IMR-90 (cell line): ENCODE results near the gene FAM83E. TPM values are rescaled to one million over a fixed set of nuclear protein-coding genes. Genes with fewer than 3 reads are reported as not detected.
"Not testable (repeated sequence)": the region's sequence is repeated elsewhere in the genome, so short reads cannot be mapped to it uniquely, and the experiment has no call there.

Experiments
- ATAC-seq: fragments of 200-7000 bp; cut with Tn5 transposase; 2 replicates; pipeline ENCODE4 v1.9.1; 2020; ENCODE audit warnings: low read depth, mild to moderate bottlenecking, moderate library complexity
- BruUV-seq: library from RNA; stranded (reverse); fragments of 400-500 nt; replicated peaks from 2 replicates; lab custom pipeline; 2021; lab: Mats Ljungman, UMichigan
- CTCF ChIA-PET: fragments of 300-600 bp; formaldehyde crosslinking; extraction: SDS; loops from one replicate; lab custom pipeline; 2021; ENCODE audit warnings: antibody characterized with exemption; lab: Yijun Ruan, JAX
- POLR2A ChIA-PET: fragments of 300-600 bp; sonication (Branson Sonifier 250); formaldehyde crosslinking; loops from one replicate; lab custom pipeline; 2022; ENCODE audit warnings: antibody characterized with exemption; ENCODE audit not compliant: unreplicated experiment; lab: Charles Lee
- DNase-seq: peaks from one replicate; pipeline ENCODE4 v3.0.0; 2013
- H2AFZ ChIP-seq: replicated peaks from 2 replicates; pipeline ENCODE3; 2013; ENCODE audit warnings: low read length, mild to moderate bottlenecking; ENCODE audit not compliant: poor library complexity
- H2AK5ac ChIP-seq: 2 replicates; pipeline ENCODE4 v1.6.1; 2013; ENCODE audit warnings: low read depth, low read length, inconsistent platforms
- H2AK9ac ChIP-seq: replicated peaks from 2 replicates; pipeline ENCODE3; 2013; ENCODE audit warnings: mild to moderate bottlenecking, low read depth, low read length, moderate library complexity; ENCODE audit not compliant: poor library complexity
- H2BK120ac ChIP-seq: 2 replicates; pipeline ENCODE4 v1.6.1; 2013; ENCODE audit warnings: low read depth, low read length, inconsistent platforms
- H2BK15ac ChIP-seq: 3 replicates; pipeline ENCODE4 v1.6.1; 2013; ENCODE audit warnings: low read depth, low read length, inconsistent platforms
- H2BK20ac ChIP-seq: 2 replicates; pipeline ENCODE4 v1.6.1; 2013; ENCODE audit warnings: low read depth, mild to moderate bottlenecking, inconsistent platforms, low read length, moderate library complexity
- H2BK5ac ChIP-seq: 2 replicates; pipeline ENCODE4 v1.6.1; 2013; ENCODE audit warnings: mild to moderate bottlenecking, low read depth, low read length, inconsistent platforms; ENCODE audit not compliant: poor library complexity, severe bottlenecking
- H3K14ac ChIP-seq: replicated peaks from 2 replicates; pipeline ENCODE4 v1.6.1; 2013; ENCODE audit warnings: low read depth, low read length, inconsistent platforms
- H3K18ac ChIP-seq: 2 replicates; pipeline ENCODE4 v1.6.1; 2013; ENCODE audit warnings: low read depth, low read length, control low read depth
- H3K23ac ChIP-seq: 2 replicates; pipeline ENCODE4 v1.6.1; 2013; ENCODE audit warnings: low read depth, low read length, inconsistent platforms
- H3K27ac ChIP-seq: 2 replicates; pipeline ENCODE4 v1.5.1; 2013; ENCODE audit warnings: mild to moderate bottlenecking, control low read depth, low read length; ENCODE audit not compliant: insufficient read depth
- H3K27me3 ChIP-seq: 2 replicates; pipeline ENCODE4 v1.6.1; 2013; ENCODE audit warnings: low read length; ENCODE audit not compliant: control insufficient read depth, insufficient read depth
- H3K36me3 ChIP-seq: 2 replicates; pipeline ENCODE4 v1.6.1; 2013; ENCODE audit warnings: low read length, mixed read lengths; ENCODE audit not compliant: control insufficient read depth, insufficient read depth
- H3K4ac ChIP-seq: 2 replicates; pipeline ENCODE4 v1.6.1; 2013; ENCODE audit warnings: low read depth, low read length, inconsistent platforms
- H3K4me1 ChIP-seq: 2 replicates; pipeline ENCODE4 v1.6.1; 2013; ENCODE audit warnings: low read length, mixed read lengths; ENCODE audit not compliant: control insufficient read depth, insufficient read depth
- H3K4me2 ChIP-seq: 2 replicates; pipeline ENCODE4 v1.6.1; 2013; ENCODE audit warnings: low read depth, mild to moderate bottlenecking, control low read depth, low read length, moderate library complexity
- H3K4me3 ChIP-seq: 2 replicates; pipeline ENCODE4 v1.5.1; 2013; ENCODE audit warnings: low read depth, mild to moderate bottlenecking, control low read depth, low read length, moderate library complexity; ENCODE audit not compliant: insufficient read depth
- H3K56ac ChIP-seq: 2 replicates; pipeline ENCODE4 v1.6.1; 2013; ENCODE audit warnings: low read length, inconsistent platforms; ENCODE audit not compliant: insufficient read depth; ENCODE audit errors: extremely low read depth
- H3K79me1 ChIP-seq, 2 experiments: 2 replicates each; pipeline ENCODE4 v1.6.1; 2013; ENCODE audit warnings: low read length in 2 of 2, inconsistent platforms in 1 of 2, low read depth in 1 of 2
- H3K9ac ChIP-seq: 2 replicates; pipeline ENCODE4 v1.6.1; 2013; ENCODE audit warnings: low read depth, low read length, control low read depth
- H3K9me1 ChIP-seq: 2 replicates; pipeline ENCODE4 v1.6.1; 2013; ENCODE audit warnings: low read length, inconsistent platforms; ENCODE audit not compliant: insufficient read depth
- H3K9me3 ChIP-seq: 2 replicates; pipeline ENCODE4 v1.6.1; 2013; ENCODE audit warnings: low read length; ENCODE audit not compliant: control insufficient read depth, insufficient read depth
- H4K20me1 ChIP-seq: 2 replicates; pipeline ENCODE4 v1.6.1; 2013; ENCODE audit warnings: low read length, inconsistent platforms; ENCODE audit not compliant: insufficient read depth
- H4K5ac ChIP-seq: 2 replicates; pipeline ENCODE4 v1.6.1; 2013; ENCODE audit warnings: mild to moderate bottlenecking, low read depth, low read length, control low read depth
- H4K8ac ChIP-seq, 2 experiments: 2 replicates each; pipeline ENCODE4 v1.6.1; 2013; ENCODE audit warnings: low read depth in 2 of 2, low read length in 2 of 2, control low read depth in 1 of 2, inconsistent platforms in 1 of 2
- H4K91ac ChIP-seq: 2 replicates; pipeline ENCODE4 v1.6.1; 2013; ENCODE audit warnings: low read depth, low read length, inconsistent platforms; ENCODE audit not compliant: insufficient read depth
- WGBS, 2 experiments: methylation state at CpG; one replicate each; pipeline versions ENCODE4 v1.1.5 to v1.1.7; 2013; ENCODE audit warnings: missing lambda C conversion rate in 2 of 2; ENCODE audit not compliant: insufficient read length in 1 of 2; ENCODE audit errors: extremely low coverage in 2 of 2; 5-methylcytosine and 5-hydroxymethylcytosine counted together
- dilution Hi-C: fragments of 300-500 bp; cut with HindIII; formaldehyde crosslinking; loops from one replicate; pipeline ENCODE4 v1.14.3; 2018; ENCODE audit warnings: low sequenced_read_pairs; ENCODE audit not compliant: unreplicated experiment
- in situ Hi-C: fragments of 300-500 bp; cut with MboI; formaldehyde crosslinking; loops from 3 replicates; pipeline ENCODE4 v1.14.3; 2019; ENCODE audit warnings: low sequenced_read_pairs, inconsistent platforms, mixed read lengths
- intact Hi-C: fragments of 100-400 bp; cut with micrococcal nuclease; formaldehyde crosslinking; loops from 2 replicates; pipeline ENCODE4 v1.10.0; 2022
- polyA plus RNA-seq, 3 experiments: library from polyadenylated mRNA; depleted of rRNA; stranded (reverse); fragments of >200 nt; gene quantifications; 2 replicates each; pipeline ENCODE4 v1.2.3, GENCODE V29; 2012; ENCODE audit warnings: low replicate concordance in 1 of 3
- total RNA-seq: library from RNA; depleted of rRNA; stranded (reverse); fragments of >200 nt; gene quantifications from 2 replicates; pipeline ENCODE4 v1.2.3, GENCODE V29; 2012

FAM83E gene
- total and polyA plus RNA-seq, 2 of the 4 experiments (the other 2 are of a cell fraction): 0.05 to 0.36 TPM

DNA sequence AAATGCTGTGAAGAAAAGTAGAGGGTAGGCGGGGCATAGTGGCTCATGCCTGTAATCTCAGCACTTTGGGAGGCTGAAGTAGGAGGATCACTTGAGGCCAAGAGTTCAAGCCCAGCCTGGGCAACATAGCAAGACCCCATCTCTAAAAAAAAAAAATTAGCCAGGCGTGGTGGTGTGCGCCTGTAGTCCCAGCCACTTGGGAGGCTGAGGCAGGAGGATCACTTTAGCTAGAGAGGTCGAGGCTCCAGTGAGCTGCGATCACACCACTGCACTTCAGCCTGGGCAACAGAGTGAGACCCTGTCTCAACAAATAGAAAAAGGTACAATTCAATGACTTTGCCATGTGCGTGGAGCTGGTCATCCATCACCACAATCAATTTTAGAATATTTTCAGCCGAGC lies 37.0 kb downstream of the FAM83E start:
- dilution Hi-C loops: not testable (repeated sequence)

More for the DNA sequence above, 37.0 kb downstream of the FAM83E start:
- in situ Hi-C loops, H3K79me1 ChIP-seq, H3K56ac ChIP-seq, H4K20me1 ChIP-seq, H3K23ac ChIP-seq, H3K4me1 ChIP-seq, H3K9ac ChIP-seq, H3K14ac ChIP-seq, H2BK20ac ChIP-seq, H4K8ac ChIP-seq, H2AK9ac ChIP-seq, intact Hi-C loops, H3K9me1 ChIP-seq, H3K4me2 ChIP-seq, H2BK5ac ChIP-seq, H3K9me3 ChIP-seq, H3K36me3 ChIP-seq, H3K27me3 ChIP-seq, H2BK15ac ChIP-seq, H3K4ac ChIP-seq, H3K27ac ChIP-seq, POLR2A ChIA-PET, H2AK5ac ChIP-seq, H3K4me3 ChIP-seq, H3K18ac ChIP-seq, ATAC-seq, H2AFZ ChIP-seq, DNase-seq, BruUV-seq, H4K5ac ChIP-seq, H2BK120ac ChIP-seq, H4K91ac ChIP-seq: not testable (repeated sequence)
- 83% methylated on average over 4 of the region's 7 CpGs; no CpG with 5 or more reads in 1 of the 2 experiments for WGBS, 2 experiments
- CTCF ChIA-PET: interaction anchor here (0.6 kb wide), 1 partner anchor 170 kb away, joined by 3 read pairs; no protein-coding TSS in a partner anchor
